ENCODE results near the gene PLD5.
"Not testable (repeated sequence)": the region's sequence is repeated elsewhere in the genome, so short reads cannot be mapped to it uniquely, and the experiment has no call there.

The PLD5 gene

DNA sequence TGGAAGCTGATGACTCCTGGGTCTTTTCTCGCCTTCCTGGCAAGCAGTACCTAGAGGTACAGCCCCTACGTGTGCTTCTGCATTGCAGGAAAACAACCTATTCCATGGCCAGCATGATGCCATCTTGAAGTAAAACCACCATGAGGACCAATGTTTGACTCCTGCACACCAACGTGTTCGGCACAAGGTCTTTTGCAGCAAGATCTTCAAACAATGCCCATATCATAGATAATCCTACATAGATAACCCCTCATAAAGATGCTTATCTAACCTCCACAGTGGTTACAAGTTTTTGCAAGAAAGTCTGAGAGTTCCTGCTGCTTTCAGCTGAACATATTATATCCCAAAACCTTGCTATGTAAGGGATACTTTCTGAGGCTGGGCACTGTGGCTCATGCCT lies 384.5 kb downstream of the PLD5 start:
- no peak for DNase-seq

DNA sequence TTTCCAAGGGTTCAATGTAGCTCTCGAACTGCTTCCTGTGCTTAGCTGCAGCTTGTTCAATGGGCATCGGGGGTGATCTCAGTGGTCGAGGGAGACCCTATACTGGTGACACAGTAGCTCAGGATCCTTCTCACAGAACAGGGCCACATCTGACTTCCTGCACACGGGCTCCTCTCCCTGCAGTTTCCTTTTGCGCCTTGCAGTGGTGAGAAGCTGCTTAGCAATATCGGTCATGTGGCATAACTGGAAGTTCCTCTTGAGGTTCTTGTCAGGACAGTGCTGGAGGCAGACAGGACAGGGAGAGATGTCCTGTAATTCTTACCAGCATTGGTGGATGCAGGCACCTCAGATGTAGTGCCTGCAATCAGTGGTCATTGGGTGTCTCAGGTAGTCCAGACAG lies 385.1 kb downstream of the PLD5 start:
- no peak for DNase-seq

DNA sequence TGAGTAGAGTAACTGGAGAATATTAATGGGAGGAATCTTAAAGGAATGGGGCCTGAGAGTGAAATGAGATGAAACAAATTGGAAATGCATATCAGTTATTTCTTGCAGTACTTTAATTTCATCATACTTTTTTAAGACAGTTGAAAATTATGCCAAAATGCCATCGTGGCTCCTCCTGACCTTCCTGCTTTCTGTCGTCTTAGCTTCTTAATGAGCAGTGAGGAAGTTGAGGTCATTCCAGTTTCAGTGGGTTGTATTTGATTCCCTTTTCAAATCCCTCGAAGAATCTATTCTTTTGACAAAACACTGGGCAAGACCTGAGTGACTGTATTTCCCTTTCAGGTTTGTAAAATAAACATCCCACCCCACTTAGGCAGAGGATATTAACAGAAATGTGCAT lies 390.7 kb downstream of the PLD5 start:
- no peak for DNase-seq

DNA sequence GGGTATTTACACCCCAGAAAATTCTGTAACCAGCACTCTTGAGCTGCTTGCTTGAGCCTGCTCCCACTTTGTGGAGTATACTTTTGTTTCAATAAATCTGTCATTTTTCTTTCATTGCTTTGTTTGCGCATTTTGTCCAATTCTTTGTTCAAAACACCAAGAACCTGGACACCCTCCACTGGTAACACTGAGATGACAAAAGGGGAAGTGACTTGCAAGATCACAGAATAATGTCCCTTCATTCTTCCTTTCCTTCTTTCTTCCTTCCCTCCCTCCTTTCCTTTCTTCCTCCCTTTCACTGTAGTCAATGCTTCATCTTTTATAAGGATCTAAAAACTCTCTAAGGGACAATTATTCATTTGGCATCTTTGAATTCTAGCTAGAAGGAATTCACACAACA lies 391.1 kb downstream of the PLD5 start:
- no peak for DNase-seq

DNA sequence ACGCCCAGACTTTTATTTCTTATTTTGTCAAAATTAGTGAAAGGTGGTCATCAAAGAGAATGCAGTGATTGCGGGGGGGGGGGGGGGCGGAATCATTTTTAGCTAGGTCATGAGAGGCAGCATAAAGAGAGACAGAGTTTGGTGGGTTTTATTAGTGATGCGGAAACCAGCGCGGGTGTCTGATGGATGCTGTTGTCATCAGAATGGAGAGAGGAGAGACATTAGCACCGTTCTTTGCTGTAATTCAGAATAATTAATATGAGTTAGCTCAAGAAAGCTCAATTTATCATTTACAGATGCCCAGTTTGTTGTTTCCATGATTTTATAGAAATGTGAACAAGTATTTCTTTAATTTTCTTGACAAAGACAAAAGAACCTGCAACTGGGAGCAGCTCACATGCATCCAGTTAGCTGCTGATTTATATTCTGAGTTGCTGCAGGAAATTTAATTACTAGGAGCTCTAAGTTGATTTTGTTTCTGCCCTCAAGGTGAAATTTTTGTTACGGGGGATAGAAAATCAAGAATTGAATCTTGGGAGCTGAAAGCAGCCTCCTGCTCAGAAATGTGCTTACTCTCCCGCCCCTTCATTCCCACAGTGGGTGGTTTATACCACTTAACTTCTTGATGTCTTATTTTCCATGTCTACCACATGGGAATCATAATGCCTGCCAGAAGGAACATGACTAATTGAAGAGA lies 392.2 kb downstream of the PLD5 start:
- no peak for DNase-seq

DNA sequence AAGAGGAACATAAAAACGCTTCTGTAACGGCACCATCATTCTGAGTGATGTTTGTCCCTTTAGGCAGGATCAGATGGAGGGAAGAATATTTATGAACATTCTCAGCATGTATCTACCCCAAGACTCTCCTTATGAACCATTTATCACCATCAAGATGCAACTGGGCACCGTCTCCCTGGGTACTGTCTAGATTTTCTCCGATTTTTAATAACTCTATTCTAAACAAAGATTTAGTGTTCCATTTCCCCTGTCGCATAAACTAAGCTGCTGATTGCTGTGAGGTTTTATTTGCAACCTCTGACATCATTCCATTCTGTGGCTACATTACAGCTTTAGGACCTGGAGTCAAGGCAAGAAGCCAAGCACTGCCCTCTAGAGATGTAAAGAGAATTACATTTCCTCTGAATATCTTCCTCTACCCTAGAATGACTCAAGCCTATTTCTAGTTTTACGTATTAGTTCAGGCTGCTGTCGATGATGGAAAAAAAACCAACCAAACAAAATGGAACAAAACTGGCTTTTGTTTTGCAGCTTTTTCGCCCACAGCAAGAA lies 395.5 kb downstream of the PLD5 start:
- peak; percentile 10 for DNase-seq

GRCh38 chr1:242120432-242120831 lies 404.1 kb downstream of the PLD5 start:
- no peak for DNase-seq

DNA sequence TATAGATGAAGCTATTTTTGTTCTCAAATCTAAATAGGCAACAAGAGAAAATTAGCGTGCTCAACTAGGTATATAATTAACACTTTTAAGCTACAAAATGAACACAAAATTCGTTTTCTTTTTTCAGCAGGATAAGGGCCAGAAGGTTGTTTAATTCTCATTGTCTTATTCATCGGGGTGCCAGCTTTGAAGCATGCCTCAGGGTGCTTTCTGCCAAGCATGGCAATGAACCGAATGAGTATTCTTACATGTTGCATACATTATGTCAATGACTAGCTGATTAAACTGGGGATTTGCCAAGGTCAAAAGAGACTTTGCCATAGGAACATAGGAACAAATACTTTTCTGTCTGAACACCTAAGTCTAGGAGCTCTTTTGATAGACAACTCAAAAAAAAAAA lies 423.6 kb downstream of the PLD5 start:
- no peak for DNase-seq

DNA sequence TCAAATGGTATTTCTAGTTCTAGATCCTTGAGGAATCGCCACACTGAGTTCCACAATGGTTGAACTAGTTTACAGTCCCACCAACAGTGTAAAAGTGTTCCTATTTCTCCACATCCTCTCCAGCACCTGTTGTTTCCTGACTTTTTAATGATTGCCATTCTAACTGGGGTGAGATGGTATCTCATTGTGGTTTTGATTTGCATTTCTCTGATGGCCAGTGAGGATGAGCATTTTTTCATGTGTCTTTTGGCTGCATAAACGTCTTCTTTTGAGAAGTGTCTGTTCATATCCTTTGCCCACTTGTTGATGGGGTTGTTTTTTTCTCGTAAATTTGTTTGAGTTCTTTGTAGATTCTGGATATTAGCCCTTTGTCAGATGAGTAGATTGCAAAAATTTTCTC lies 427.2 kb downstream of the PLD5 start:
- not testable (repeated sequence) for DNase-seq

- DNase-seq: no peak
Observed at GRCh38 chr1:242093116-242093515, 431.4 kb downstream of the PLD5 start.

- no peak for DNase-seq
Observed at GRCh38 chr1:242089911-242090310, 434.6 kb downstream of the PLD5 start.

DNA sequence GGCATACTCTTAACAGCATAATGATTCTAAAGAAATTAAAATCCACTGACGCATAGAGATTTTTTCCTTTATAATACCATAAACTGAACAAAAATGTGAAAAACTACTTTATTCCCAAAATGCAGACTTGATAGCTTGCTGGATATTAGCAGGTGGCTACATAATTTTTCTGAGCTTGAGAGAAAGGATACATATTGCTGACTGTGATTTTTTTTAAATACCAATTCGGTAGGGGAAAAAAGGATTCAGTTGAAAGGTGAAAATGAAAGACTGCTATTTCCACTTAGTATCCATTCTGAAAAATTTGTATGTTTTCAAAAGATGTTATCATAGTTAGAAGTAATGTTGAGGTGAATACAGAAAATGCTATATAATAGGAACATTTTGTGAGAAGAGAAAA lies 435.6 kb downstream of the PLD5 start:
- no peak for DNase-seq

- peak; percentile 47 for DNase-seq
Observed at GRCh38 chr1:242086706-242087105, 437.8 kb downstream of the PLD5 start.

DNA sequence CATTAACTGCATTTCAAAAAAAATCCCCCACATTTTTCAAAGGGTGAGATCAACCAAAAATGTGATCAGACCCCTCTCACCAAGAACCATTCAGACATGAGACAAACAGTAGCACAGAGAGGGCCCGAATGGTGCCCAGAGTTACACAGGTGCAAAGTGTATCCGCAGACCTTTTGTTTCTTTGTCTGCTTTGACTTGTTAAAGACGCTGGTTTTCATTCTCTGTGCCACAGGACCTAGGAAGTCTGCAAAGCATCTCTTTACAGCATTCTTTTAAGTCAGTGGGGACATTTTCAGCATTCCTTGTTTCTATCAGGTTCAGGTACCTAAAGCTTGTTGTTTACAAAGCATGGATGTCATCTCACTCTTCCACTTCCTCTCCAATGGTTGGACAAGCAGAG lies 438.4 kb downstream of the PLD5 start:
- DNase-seq: no peak

DNA sequence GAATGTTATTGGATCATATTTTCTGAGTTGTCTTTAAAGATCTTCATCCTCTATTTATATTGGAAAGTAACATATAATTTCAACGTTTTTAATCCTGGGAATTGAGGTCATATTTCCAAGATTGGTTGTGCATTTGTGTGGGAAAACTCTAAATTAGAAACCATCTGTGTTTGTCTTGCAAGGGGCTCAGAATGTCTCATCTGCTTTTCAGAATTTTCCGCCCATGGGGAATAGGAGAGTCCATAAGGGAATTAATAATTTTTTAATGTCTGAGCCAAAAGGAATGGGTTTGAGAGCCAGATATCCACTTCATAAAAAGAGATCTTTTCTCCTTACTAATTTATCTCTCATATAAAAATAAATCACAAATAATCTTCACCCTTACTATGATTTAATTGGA lies 440.8 kb downstream of the PLD5 start:
- DNase-seq: no peak

DNA sequence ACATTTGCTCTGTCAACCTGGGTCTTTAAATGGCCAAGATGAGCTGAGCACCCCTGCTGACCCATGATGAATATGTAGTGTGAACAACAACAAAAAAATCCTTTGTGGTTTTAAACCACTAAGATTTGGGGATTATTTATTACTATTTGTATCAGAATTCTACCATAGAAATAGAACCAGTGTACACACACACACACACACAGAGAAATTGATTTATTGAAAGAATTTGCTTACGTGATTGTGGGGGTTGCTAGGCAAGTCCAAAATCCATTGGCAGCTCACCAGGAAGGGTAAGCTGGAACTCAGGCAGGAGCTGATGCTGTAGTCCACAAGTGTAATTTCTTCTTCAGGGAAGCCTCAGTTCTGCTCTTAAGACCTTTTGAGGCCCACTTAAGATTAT lies 443.1 kb downstream of the PLD5 start:
- DNase-seq: peak; percentile 58

DNA sequence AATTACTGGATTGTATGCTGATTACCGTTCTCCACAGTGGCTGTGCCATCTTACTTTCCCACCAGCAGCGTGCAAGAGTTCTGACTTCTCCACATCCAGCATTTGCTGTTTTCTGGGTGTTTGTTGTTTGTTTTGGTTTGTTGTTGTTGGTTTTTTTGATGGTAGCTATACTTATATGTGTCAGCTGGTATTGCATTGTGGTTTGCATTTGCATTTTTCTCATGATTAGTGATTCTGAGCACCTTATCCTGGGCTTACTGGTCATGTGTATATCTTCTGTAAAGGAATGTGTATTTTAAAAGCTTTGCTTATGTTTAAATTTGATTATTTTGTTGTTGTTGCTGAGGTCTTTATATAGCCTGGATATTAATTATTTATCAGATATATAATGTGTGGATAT lies 458.7 kb downstream of the PLD5 start:
- DNase-seq: no peak

DNA sequence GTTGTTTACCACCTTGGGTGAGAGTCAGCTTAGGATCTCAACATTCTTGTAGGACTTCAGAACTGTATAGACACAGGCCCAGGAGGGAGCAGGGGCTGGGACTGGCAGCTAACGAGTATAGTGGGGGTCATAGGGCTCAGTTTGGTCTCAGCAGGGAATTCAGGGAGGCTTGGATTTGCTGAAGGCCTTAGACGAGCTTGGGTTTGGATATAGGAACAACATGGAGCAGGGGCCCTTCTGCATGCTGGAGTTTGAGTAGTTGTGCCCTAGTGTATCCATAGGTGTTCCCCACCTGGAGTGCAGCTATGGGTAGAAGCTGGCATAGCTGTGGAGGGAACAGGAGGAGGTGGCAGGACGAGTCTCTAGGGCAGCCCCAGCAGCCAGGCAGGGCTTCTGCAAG lies 462.2 kb downstream of the PLD5 start:
- no peak for DNase-seq

- no peak for DNase-seq
Observed at GRCh38 chr1:242059976-242060375, 464.5 kb downstream of the PLD5 start.

DNA sequence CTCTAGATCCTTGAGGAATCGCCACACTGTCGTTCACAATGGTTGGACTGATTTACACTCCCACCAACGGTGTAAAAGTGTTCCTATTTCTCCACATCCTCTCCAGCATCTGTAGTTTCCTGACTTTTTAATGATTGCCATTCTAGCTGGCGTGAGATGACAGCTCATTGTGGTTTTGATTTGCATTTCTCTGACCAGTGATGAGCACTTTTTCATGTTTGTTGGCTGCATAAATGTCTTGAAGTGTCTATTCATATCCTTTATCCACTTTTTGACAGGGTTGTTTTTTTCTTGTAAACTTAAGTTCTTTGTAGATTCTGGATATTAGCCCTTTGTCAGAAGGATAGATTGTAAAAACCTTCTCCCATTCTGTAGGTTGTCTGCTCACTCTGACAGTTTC lies 465.9 kb downstream of the PLD5 start:
- not testable (repeated sequence) for DNase-seq

DNA sequence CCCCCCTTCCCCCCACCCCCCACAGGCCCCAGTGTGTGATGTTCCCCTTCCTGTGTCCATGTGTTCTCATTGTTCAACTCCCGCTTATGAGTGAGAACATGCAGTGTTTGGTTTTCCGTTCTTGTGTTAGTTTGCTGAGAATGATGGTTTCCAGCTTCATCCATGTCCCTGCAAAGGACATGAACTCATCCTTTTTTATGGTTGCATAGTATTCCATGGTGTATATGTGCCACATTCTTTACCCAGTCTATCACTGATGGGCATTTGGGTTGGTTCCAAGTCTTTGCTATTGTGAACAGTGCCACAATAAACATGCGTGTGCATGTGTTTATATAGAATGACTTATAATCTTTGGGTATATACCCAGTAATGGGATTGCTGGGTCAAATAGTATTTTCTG lies 466.3 kb downstream of the PLD5 start:
- not testable (repeated sequence) for DNase-seq

DNA sequence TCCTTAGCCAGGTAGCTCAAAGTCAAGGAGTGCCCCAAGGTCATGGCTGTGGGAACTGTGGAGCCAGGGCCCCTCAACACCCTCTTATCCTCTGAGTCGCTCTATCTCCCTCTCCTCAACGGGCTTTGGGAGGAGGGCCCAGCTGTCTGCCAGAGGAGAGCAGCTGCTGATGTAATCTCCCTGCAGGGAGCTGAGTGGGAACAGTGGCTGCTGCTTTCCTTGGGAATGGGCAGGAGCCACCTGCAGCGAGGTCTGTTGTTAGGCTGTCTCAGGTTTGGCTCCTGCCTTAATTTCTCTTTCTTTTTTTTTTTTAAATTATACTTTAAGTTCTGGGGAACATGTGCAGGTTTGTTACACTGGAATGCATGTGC lies 466.8 kb downstream of the PLD5 start:
- no peak for DNase-seq

GRCh38 chr1:242056988-242057744 lies 467.3 kb downstream of the PLD5 start:
- no peak for DNase-seq

DNA sequence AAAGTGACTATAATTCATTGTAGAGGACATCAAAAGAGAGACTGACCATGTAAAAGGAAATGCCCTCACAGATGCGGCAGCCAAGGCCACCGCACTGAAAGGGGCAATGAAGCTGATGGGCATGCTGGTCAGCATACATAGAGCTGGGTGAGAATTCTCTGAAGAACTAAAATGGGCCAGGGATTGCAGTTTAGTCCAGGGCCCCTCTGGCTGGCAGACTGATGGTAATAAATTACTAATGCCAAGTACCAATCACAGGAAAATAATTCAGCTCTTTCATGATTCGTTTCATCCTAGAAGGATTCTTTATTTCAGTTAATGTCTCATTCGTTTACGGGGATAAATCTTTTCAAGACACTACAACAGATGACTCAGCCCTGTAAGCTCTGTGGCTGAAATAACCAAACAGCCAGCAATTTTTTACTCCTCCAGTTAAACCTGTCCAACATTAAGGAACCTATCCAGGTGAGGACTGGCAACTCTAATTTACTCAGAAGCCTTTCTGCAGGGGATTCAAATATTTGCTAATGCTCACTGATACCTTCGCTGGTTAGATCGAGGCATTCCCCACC lies 468.7 kb downstream of the PLD5 start:
- DNase-seq: no peak

All from fibroblast of skin of scalp (primary cell).